HG03108 (cell line): ENCODE measurements around the gene GRIP2.

Experiments used
- ATAC-seq: cut with Tn5 transposase; IDR thresholded peaks from one replicate; pipeline ENCODE4 v1.9.1; 2021; ENCODE audit warnings: moderate library complexity; ENCODE audit not compliant: unreplicated experiment

GRIP2 gene

GRCh38 chr3:14472471-14473351 is 67.4 kb downstream of the GRIP2 start:
- no peak for ATAC-seq

GRCh38 chr3:14471690-14472089 is 68.5 kb downstream of the GRIP2 start:
- ATAC-seq, result no peak

- ATAC-seq, result no peak
These were observed 69.1 kb downstream of the GRIP2 start for GRCh38 chr3:14471016-14471415.

GRCh38 chr3:14470461-14470860 is 69.7 kb downstream of the GRIP2 start:
- ATAC-seq, result no peak

- ATAC-seq, result no peak
These were observed 71.5 kb downstream of the GRIP2 start for GRCh38 chr3:14468621-14468981.

- no peak for ATAC-seq
These were observed 72.1 kb downstream of the GRIP2 start for GRCh38 chr3:14467814-14468620.

- ATAC-seq, result no peak
These were observed 73.8 kb downstream of the GRIP2 start for GRCh38 chr3:14466179-14466903.

GRCh38 chr3:14465425-14465824 is 74.7 kb downstream of the GRIP2 start:
- ATAC-seq, result no peak

- ATAC-seq, result no peak
These were observed 75.6 kb downstream of the GRIP2 start for GRCh38 chr3:14464521-14464920.

- ATAC-seq, result no peak
These were observed 76.0 kb downstream of the GRIP2 start for GRCh38 chr3:14464141-14464465.

- no peak for ATAC-seq
These were observed 76.6 kb downstream of the GRIP2 start for GRCh38 chr3:14463330-14464140.

GRCh38 chr3:14462738-14463137 is 77.4 kb downstream of the GRIP2 start:
- ATAC-seq, result no peak

- no peak for ATAC-seq
These were observed 78.3 kb downstream of the GRIP2 start for GRCh38 chr3:14461748-14462324.

- no peak for ATAC-seq
These were observed 79.0 kb downstream of the GRIP2 start for GRCh38 chr3:14461006-14461747.

GRCh38 chr3:14460342-14461005 is 79.7 kb downstream of the GRIP2 start:
- ATAC-seq, result no peak

GRCh38 chr3:14459787-14460186 is 80.4 kb downstream of the GRIP2 start:
- ATAC-seq, result no peak

GRCh38 chr3:14459384-14459783 is 80.8 kb downstream of the GRIP2 start:
- ATAC-seq, result no peak

GRCh38 chr3:14458434-14459275 is 81.5 kb downstream of the GRIP2 start:
- no peak for ATAC-seq
